HEK293T (cell line): ENCODE measurements around the gene FPGS.

Experiments
- CTCF ChIA-PET: fragments of 350-600 bp; formaldehyde crosslinking; extraction: SDS; loops from one replicate; lab custom pipeline; 2021; ENCODE audit warnings: antibody characterized with exemption, inconsistent platforms; lab: Yijun Ruan, JAX
- POLR2A ChIA-PET: fragments of 350-600 bp; formaldehyde crosslinking; extraction: SDS; loops from one replicate; lab custom pipeline; 2020; ENCODE audit warnings: antibody characterized with exemption, inconsistent platforms; lab: Yijun Ruan, JAX
- DNase-seq: peaks from one replicate; pipeline ENCODE4 v3.0.0; 2012; ENCODE audit warnings: mixed read lengths; ENCODE audit errors: extremely low spot score
- ARNT ChIP-seq: fragments of 450-650 bp; IDR thresholded peaks from 2 replicates; pipeline ENCODE4 v1.6.1; 2017; ENCODE audit warnings: mild to moderate bottlenecking
- BHLHE40 ChIP-seq: fragments of 450-650 bp; IDR thresholded peaks from 2 replicates; pipeline ENCODE4 v1.6.1; 2016; ENCODE audit warnings: mild to moderate bottlenecking, moderate library complexity, borderline replicate concordance
- CTBP1 ChIP-seq: fragments of 450-650 bp; IDR thresholded peaks from 2 replicates; pipeline ENCODE4 v1.6.1; 2016; ENCODE audit warnings: borderline replicate concordance
- ELF4 ChIP-seq: fragments of 450-650 bp; IDR thresholded peaks from 2 replicates; pipeline ENCODE4 v1.6.1; 2017; ENCODE audit warnings: antibody characterized with exemption
- FOXA1 ChIP-seq: fragments of 450-650 bp; IDR thresholded peaks from 2 replicates; pipeline ENCODE4 v1.6.1; 2016; ENCODE audit warnings: mild to moderate bottlenecking
- FOXK2 ChIP-seq: fragments of 450-650 bp; IDR thresholded peaks from 2 replicates; pipeline ENCODE4 v1.6.1; 2016; ENCODE audit warnings: mild to moderate bottlenecking
- FOXM1 ChIP-seq: fragments of 450-650 bp; IDR thresholded peaks from 2 replicates; pipeline ENCODE4 v1.6.1; 2017; ENCODE audit warnings: mild to moderate bottlenecking, borderline replicate concordance
- HDGF ChIP-seq: fragments of 450-650 bp; IDR thresholded peaks from 2 replicates; pipeline ENCODE4 v1.6.1; 2017; ENCODE audit warnings: antibody characterized with exemption, borderline replicate concordance
- L3MBTL2 ChIP-seq: fragments of 450-650 bp; conservative IDR thresholded peaks from 2 replicates; pipeline ENCODE4 v1.6.1; 2016; ENCODE audit warnings: mild to moderate bottlenecking
- LEF1 ChIP-seq: fragments of 450-650 bp; IDR thresholded peaks from 2 replicates; pipeline ENCODE4 v1.6.1; 2017; ENCODE audit warnings: mild to moderate bottlenecking, borderline replicate concordance
- NFRKB ChIP-seq: fragments of 450-650 bp; IDR thresholded peaks from 2 replicates; pipeline ENCODE4 v1.6.1; 2016; ENCODE audit warnings: mild to moderate bottlenecking, moderate library complexity
- PKNOX1 ChIP-seq: fragments of 450-650 bp; IDR thresholded peaks from 2 replicates; pipeline ENCODE4 v1.6.1; 2016
- SP1 ChIP-seq: fragments of 450-650 bp; IDR thresholded peaks from 2 replicates; pipeline ENCODE4 v1.6.1; 2017
- SUZ12 ChIP-seq: fragments of 450-650 bp; IDR thresholded peaks from 2 replicates; pipeline ENCODE4 v1.6.1; 2016; ENCODE audit warnings: mild to moderate bottlenecking
- TARDBP ChIP-seq: fragments of 450-650 bp; IDR thresholded peaks from 2 replicates; pipeline ENCODE4 v1.6.1; 2016
- ZNF384 ChIP-seq: fragments of 450-650 bp; IDR thresholded peaks from 2 replicates; pipeline ENCODE4 v1.6.1; 2016

The FPGS gene

DNA sequence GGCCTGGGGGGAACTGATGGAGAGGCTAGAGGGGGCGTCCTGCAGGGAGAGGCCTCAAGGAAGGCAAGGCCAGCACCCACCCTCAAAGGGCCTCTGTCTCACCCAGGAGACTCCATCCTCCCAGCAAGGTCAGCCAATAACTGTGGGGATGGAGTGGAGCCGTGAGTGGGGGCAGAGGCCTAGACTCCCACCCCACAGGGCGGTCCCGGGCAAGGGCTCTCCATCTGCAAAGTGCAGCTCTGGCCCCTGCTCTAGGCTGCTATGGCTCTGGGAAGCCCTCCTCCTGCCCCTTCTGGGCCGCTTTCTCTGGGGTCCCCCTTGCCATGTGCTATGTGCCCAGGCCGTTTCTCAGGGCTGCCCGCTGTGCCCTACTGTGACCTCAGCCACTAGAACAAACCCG is 14.0 kb downstream of the FPGS start:
- no peak for TF ChIP-seq HDGF
- TF ChIP-seq NFRKB, result no peak
- no peak for TF ChIP-seq FOXM1
- no peak for TF ChIP-seq LEF1
- no peak for TF ChIP-seq PKNOX1
- TF ChIP-seq FOXK2, result no peak
- TF ChIP-seq L3MBTL2, result no peak
- TF ChIP-seq SUZ12, result no peak
- TF ChIP-seq ZNF384, result no peak
- DNase-seq, result no peak
- CTCF ChIA-PET, result no interaction called here
- POLR2A ChIA-PET, result interaction anchor here (1.1 kb wide), 1 partner anchor 16 kb away, joined by 4 read pairs; no protein-coding TSS in a partner anchor

DNA sequence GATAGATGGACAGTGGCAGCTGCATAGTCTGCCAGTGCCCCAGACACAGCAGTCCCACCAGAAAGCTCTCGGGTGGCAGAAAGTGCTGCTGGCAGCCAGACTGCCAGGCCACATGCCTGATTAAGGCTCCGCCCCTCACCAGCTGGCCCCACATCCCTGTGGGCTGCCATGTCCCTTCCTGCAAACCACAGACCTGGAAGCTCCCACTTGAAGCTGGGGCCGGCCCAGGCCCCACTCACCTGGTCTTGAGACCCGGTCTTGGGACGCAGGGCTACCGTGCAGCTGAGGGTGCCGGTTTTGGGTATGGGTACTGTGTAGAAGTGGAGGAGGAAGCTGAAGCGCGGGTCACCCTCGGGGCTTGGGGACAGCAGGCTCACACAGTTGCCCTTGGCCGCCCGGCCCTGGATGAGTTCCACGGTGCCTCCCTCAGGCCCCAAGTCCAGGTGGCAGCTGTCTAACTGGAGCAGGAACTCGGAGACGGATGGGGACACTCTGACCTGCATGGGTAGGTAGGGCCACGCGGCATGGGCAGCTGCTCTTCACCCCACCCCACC is 15.3 kb downstream of the FPGS start:
- no peak for DNase-seq
- POLR2A ChIA-PET, result interaction anchor here (1.1 kb wide), 1 partner anchor 17 kb away, joined by 4 read pairs; no protein-coding TSS in a partner anchor
- CTCF ChIA-PET, result interaction anchor here (0.6 kb wide), 1 partner anchor 51 kb away, joined by 3 read pairs; no protein-coding TSS in a partner anchor
- TF ChIP-seq NFRKB (no peak), FOXM1 (no peak), SUZ12 (no peak), ZNF384 (no peak), FOXK2 (no peak), FOXA1 (no peak), HDGF (no peak), LEF1 (no peak), TARDBP (no peak), BHLHE40 (no peak), ELF4 (no peak), SP1 (no peak), L3MBTL2 (no peak), PKNOX1 (no peak), CTBP1 (no peak), ARNT (no peak)

DNA sequence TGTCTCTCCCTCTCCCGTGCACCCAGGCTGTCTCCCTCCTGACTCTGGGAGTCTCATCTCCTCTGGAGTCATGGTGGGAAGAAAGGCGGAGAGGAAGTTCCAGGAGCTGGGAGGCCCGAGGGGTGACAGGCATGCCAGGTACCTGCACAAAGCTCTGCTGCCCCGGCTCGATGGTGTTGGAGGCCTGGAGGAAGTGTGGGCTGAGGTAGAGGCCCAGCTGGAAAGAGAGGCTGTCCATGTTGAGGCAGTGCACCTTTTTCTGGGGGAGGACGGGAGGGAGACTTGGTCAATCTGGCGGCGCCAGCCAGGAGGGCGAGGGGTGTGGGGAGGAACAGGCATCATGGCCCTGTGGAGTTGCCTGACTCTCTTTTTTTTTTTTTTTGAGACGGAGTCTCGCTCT is 15.9 kb downstream of the FPGS start:
- no peak for DNase-seq
- no peak for TF ChIP-seq SUZ12
- no peak for TF ChIP-seq PKNOX1
- no peak for TF ChIP-seq FOXM1
- TF ChIP-seq TARDBP, result no peak
- no peak for TF ChIP-seq SP1
- no peak for TF ChIP-seq ELF4
- POLR2A ChIA-PET, result no interaction called here
- CTCF ChIA-PET, result no interaction called here

- CTCF ChIA-PET, result no interaction called here
- POLR2A ChIA-PET, result no interaction called here
- no peak for DNase-seq
- no peak for TF ChIP-seq ZNF384
- TF ChIP-seq CTBP1, result no peak
- no peak for TF ChIP-seq FOXA1
- TF ChIP-seq FOXK2, result no peak
- TF ChIP-seq TARDBP, result no peak
- no peak for TF ChIP-seq L3MBTL2
- no peak for TF ChIP-seq NFRKB
- TF ChIP-seq BHLHE40, result no peak
- TF ChIP-seq PKNOX1, result no peak
- no peak for TF ChIP-seq LEF1
- no peak for TF ChIP-seq FOXM1
- TF ChIP-seq ELF4, result no peak
These were observed 19.4 kb downstream of the FPGS start for GRCh38 chr9:127822108-127822507.

DNA sequence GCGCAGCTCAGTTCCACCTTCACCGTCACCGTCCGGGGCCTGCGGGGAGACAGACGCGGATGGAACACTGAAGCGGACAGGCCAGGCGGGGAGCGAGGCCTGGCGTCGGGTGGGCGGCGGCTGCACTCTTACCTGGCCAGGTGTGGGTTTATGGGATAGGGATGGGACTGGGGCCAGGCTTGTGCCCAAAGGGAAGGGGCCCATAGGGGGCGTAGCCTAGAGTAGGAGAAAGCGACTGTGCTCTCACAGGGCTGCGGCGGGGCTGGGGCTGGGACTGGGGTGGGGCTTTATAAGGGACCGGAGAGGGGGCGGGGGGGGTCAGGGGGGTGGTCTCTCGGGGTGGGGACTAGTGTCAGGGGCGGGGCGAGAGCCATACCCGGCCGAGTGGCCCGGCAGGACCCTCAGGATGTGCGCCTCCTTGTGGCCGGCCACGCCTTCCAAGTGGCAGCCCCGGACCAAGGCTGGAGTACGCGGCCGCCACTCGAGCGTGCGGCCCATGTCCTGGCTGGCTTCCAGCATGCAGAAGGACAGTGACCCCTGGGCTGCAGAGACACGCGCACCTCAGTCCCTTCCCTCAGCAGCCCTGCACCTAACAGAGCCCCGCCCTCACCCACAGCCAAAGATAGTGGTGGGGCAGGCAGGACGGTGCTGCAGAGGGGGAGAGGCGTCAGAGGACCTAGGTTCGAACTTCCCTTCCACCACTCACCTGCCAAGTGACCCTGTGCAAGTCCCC is 22.8 kb downstream of the FPGS start:
- ChIA-PET CTCF (interaction anchor here (0.6 to 1.1 kb wide), 2 partner anchors 23 to 62 kb away, joined by 3 read pairs; no protein-coding TSS in a partner anchor), POLR2A (interaction anchor here (0.5 to 1.0 kb wide), 3 partner anchors 38 to 266 kb away, joined by 3 read pairs; no protein-coding TSS in a partner anchor)
- TF ChIP-seq ARNT, result no peak
- no peak for TF ChIP-seq NFRKB
- no peak for TF ChIP-seq L3MBTL2
- no peak for TF ChIP-seq ZNF384
- TF ChIP-seq LEF1, result no peak
- no peak for TF ChIP-seq BHLHE40
- peak; percentile 83 for DNase-seq
